Spleen (tissue), 11 donors: ENCODE data around the gene DPP3. TPM values are rescaled to one million over a fixed set of nuclear protein-coding genes. Genes with fewer than 3 reads are reported as not detected.
"Not testable (repeated sequence)": the region's sequence is repeated elsewhere in the genome, so short reads cannot be mapped to it uniquely, and the experiment has no call there.

Experiments used
- DNase-seq: peaks from one replicate; pipeline ENCODE4 v3.0.0-alpha.2; 2020
- H3K27ac ChIP-seq, 8 donors: fragments of 200-600 bp; sonication (generic) in 7 of 8; 1 replicate in 4 of 8; 2 replicates in 4 of 8; pipeline versions ENCODE4 v1.5.0 to v1.8.0; 2016 to 2021; ENCODE audit warnings: inconsistent platforms in 4 of 8, mild to moderate bottlenecking in 4 of 8, moderate library complexity in 1 of 8
- H3K27me3 ChIP-seq, 7 donors: fragments of 200-600 bp; sonication (generic) in 6 of 7; replicated peaks in 1 of 7; 1 replicate in 4 of 7; 2 replicates in 3 of 7; pipeline versions ENCODE4 v1.5.0 to v1.8.0; 2016 to 2021; ENCODE audit warnings: inconsistent platforms in 3 of 7, mild to moderate bottlenecking in 1 of 7
- H3K36me3 ChIP-seq, 6 donors: fragments of 200-600 bp; sonication (generic) in 5 of 6; 1 replicate in 4 of 6; 2 replicates in 2 of 6; pipeline versions ENCODE4 v1.5.0 to v1.8.0; 2016 to 2021; ENCODE audit warnings: inconsistent platforms in 2 of 6
- H3K4me1 ChIP-seq, 6 donors: fragments of 200-600 bp; sonication (generic) in 5 of 6; 1 replicate in 3 of 6; 2 replicates in 3 of 6; pipeline versions ENCODE4 v1.5.0 to v1.8.0; 2016 to 2021; ENCODE audit warnings: inconsistent platforms in 3 of 6
- H3K4me3 ChIP-seq, 8 donors: fragments of 200-600 bp; sonication (generic) in 7 of 8; 1 replicate in 4 of 8; 2 replicates in 4 of 8; pipeline versions ENCODE4 v1.5.0 to v1.8.0; 2016 to 2021; ENCODE audit warnings: inconsistent platforms in 4 of 8, mild to moderate bottlenecking in 4 of 8, moderate library complexity in 2 of 8
- H3K9me3 ChIP-seq, 8 donors: fragments of 200-600 bp; sonication (generic) in 7 of 8; 1 replicate in 4 of 8; 2 replicates in 4 of 8; pipeline versions ENCODE4 v1.5.0 to v1.8.0; 2016 to 2021; ENCODE audit warnings: inconsistent platforms in 4 of 8
- POLR2A ChIP-seq, 3 donors: fragments of 450-650 bp; IDR thresholded peaks; one replicate each; pipeline ENCODE4 v1.5.1; 2017; ENCODE audit warnings: antibody characterized with exemption in 3 of 3, mild to moderate bottlenecking in 1 of 3
- POLR2AphosphoS5 ChIP-seq, 3 donors: sonication (generic); formaldehyde crosslinking; IDR thresholded peaks; one replicate each; pipeline ENCODE4 v1.5.1; 2017; ENCODE audit warnings: antibody characterized with exemption in 3 of 3
- WGBS, 5 donors: extraction: QIAGEN DNeasy Blood & Tissue Kit in 3 of 5; methylation state at CpG; one replicate each; pipeline versions ENCODE4 v1.1.5 to v1.1.7; 2013 to 2018; 5-methylcytosine and 5-hydroxymethylcytosine counted together
- intact Hi-C: fragments of 100-400 bp; cut with DNase I; formaldehyde crosslinking; loops from one replicate; pipeline ENCODE4 v1.15.0; 2023; ENCODE audit warnings: low total_unique reads
- polyA plus RNA-seq, 3 donors: library from polyadenylated mRNA; stranded (reverse); fragments of 200-250 nt; gene quantifications; one replicate each; pipeline ENCODE4 v1.2.1, GENCODE V29; 2013
- total RNA-seq, 7 donors: library from RNA; depleted of rRNA in 3 of 7; stranded (reverse); fragments of >200 nt in 3 of 7; fragmentation: NEBNext Ultra II Directional in 4 of 7; extraction: Animal tissue kit (Norgen Biotek cat#: 25700) in 4 of 7; gene quantifications; one replicate each; pipeline versions ENCODE4 v1.1.0 to v1.2.1, GENCODE V29; 2016 to 2021
- TF ChIP-seq, protein P1 (sequence below), 11 experiments: fragments of 200-600 bp in 7 of 11; fragments of 450-650 bp in 4 of 11; sonication (generic) in 4 of 11; IDR thresholded peaks in 8 of 11; conservative IDR thresholded peaks in 3 of 11; 1 replicate in 7 of 11; 2 replicates in 4 of 11; pipeline versions ENCODE4 v1.4.0 to v1.8.0; 2016 to 2021; ENCODE audit warnings: antibody characterized with exemption in 11 of 11, inconsistent platforms in 4 of 11, mild to moderate bottlenecking in 1 of 11
- donor health status: healthy with polysubstance abuse.
- donor health status: DM: no; HTN: no; CAD: no; lungs with moderate emphysema.
- donor health status: DM: no; HTN: no; CAD: no.
- donor health status: Bipolar disorder and iron deficiency.
- donor health status: healthy.
- donor health status: DM: no; HTN: no; CAD: no.
- donor health status: DM: yes; HTN: yes; CAD: no.

DPP3 gene
- total and polyA plus RNA-seq, 10 donors, result 17.9 to 35.5 (median 23.7) TPM

GRCh38 chr11:66543263-66544107 lies 63.3 kb downstream of the DPP3 start:
- Histone ChIP-seq H3K4me3 (peak overlapping the region in 6 of 8 donors; percentile 2 to 88 (median 20)), H3K36me3 (peaks cover 0 to 50% (median 41%) of the 10 kb centered on the region in 6 donors), H3K27ac (peak overlapping the region; percentile 76 to 92 (median 86)), H3K4me1 (peaks cover 25 to 59% (median 44%) of the 10 kb centered on the region in 6 donors), H3K9me3 (no peaks in the 10 kb centered on the region), H3K27me3 (peaks cover 0 to 8% (median 0%) of the 10 kb centered on the region in 7 donors)
- peak; percentile 95 for DNase-seq
- 18 to 38% (median 26%) methylated on average over 19 to 26 of the region's 26 CpGs for WGBS, 5 donors
- intact Hi-C loops, result no loop called here
- peak; percentile 84 to 89 (median 85) for TF ChIP-seq POLR2AphosphoS5 (IDR thresholded peaks at IDR 0.05)
- no peak for TF ChIP-seq POLR2A (IDR thresholded peaks at IDR 0.05)
- TF ChIP-seq, protein P1, sequence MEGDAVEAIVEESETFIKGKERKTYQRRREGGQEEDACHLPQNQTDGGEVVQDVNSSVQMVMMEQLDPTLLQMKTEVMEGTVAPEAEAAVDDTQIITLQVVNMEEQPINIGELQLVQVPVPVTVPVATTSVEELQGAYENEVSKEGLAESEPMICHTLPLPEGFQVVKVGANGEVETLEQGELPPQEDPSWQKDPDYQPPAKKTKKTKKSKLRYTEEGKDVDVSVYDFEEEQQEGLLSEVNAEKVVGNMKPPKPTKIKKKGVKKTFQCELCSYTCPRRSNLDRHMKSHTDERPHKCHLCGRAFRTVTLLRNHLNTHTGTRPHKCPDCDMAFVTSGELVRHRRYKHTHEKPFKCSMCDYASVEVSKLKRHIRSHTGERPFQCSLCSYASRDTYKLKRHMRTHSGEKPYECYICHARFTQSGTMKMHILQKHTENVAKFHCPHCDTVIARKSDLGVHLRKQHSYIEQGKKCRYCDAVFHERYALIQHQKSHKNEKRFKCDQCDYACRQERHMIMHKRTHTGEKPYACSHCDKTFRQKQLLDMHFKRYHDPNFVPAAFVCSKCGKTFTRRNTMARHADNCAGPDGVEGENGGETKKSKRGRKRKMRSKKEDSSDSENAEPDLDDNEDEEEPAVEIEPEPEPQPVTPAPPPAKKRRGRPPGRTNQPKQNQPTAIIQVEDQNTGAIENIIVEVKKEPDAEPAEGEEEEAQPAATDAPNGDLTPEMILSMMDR (IDR thresholded peaks at IDR 0.05 in 8 of 11, conservative IDR thresholded peaks at IDR 0.05 in 3 of 11), result peak in 10 of 11 experiments; percentile 50 to 77 (median 69)

- Histone ChIP-seq H3K4me3 (peak overlapping the region; percentile 75 to 95 (median 87)), H3K36me3 (peaks cover 0 to 35% (median 26%) of the 10 kb centered on the region in 6 donors), H3K4me1 (peaks cover 25 to 59% (median 44%) of the 10 kb centered on the region in 6 donors), H3K27ac (peak overlapping the region in 7 of 8 donors; percentile 79 to 92 (median 87))
- H3K27me3 ChIP-seq, intact Hi-C loops, H3K9me3 ChIP-seq, DNase-seq: not testable (repeated sequence)
- 50 to 71% (median 60%) methylated on average over 14 of the region's 14 CpGs for WGBS, 5 donors
These were observed 64.7 kb downstream of the DPP3 start for GRCh38 chr11:66544952-66545351.

DNA sequence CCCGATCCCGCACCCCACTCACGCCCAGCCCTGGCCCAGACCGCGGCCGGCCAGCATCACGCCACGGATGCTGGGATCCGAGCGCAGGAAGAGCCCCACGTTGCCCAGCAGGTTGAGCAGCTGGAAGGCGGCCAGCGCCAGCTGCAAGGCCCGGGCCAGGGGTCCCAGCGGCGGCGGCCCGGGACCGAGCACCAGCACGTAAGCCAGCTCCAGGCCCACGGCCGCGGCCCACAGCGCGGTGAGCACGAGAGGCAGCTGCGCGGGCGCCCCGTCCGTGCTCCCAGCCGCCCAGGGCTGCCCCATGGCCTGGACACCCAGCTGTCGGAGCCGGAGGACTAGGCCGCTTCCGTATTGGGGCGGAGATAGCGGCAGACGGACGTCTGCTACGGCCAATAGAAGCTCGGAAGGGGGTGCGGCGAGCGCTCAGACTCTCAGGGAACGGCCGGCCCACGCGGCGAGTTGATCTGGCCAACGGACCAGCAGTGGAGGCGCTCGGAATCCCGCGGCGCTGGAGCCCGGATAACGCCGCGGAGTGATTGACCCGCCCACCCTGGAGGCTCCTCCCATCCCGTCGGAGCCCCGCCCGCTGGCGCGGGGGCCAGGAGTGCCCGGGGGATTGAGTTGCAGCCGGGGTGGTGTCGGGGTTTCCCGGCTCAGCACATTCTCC lies 65.6 kb downstream of the DPP3 start, which contains the start of gene ZDHHC24:
Gene ZDHHC24, minus strand, starts transcription at position 348 of the 667 bp plus-strand sequence. Its CDS starts 45 bp downstream, at position 303.
- H3K9me3 ChIP-seq, result no peaks in the 10 kb centered on the region
- intact Hi-C loops, result no loop called here
- peaks cover 0 to 27% (median 20%) of the 10 kb centered on the region in 6 donors for H3K36me3 ChIP-seq
- DNase-seq, result peak; percentile 98
- peak within 1 kb of the TSS; percentile 75 to 95 (median 87) for H3K4me3 ChIP-seq
- H3K4me1 ChIP-seq, result peaks cover 25 to 59% (median 44%) of the 10 kb centered on the region in 6 donors
- peaks cover 0 to 8% (median 0%) of the 10 kb centered on the region in 7 donors for H3K27me3 ChIP-seq
- H3K27ac ChIP-seq, result peak within 1 kb of the TSS; percentile 74 to 92 (median 86)
- TF ChIP-seq POLR2A (IDR thresholded peaks at IDR 0.05) (peak in 2 of 3 donors; percentile 12 to 78), POLR2AphosphoS5 (IDR thresholded peaks at IDR 0.05) (peak; percentile 92)
- TF ChIP-seq, protein P1 (IDR thresholded peaks at IDR 0.05 in 8 of 11, conservative IDR thresholded peaks at IDR 0.05 in 3 of 11), result peak in 3 of 11 experiments; percentile 29 to 38 (median 29)
- WGBS, 5 donors, result 0 to 2% (median 0%) methylated on average over 40 to 71 of the region's 71 CpGs

- Histone ChIP-seq H3K4me3 (peak within 1 kb of the TSS; percentile 75 to 95 (median 87)), H3K27ac (peak within 1 kb of the TSS; percentile 74 to 92 (median 86)), H3K4me1 (peaks cover 25 to 59% (median 44%) of the 10 kb centered on the region in 6 donors), H3K36me3 (peaks cover 0 to 20% (median 14%) of the 10 kb centered on the region in 6 donors), H3K9me3 (no peaks in the 10 kb centered on the region), H3K27me3 (peaks cover 0 to 8% (median 0%) of the 10 kb centered on the region in 7 donors)
- TF ChIP-seq, protein P1 (IDR thresholded peaks at IDR 0.05 in 8 of 11, conservative IDR thresholded peaks at IDR 0.05 in 3 of 11), result no peak
- TF ChIP-seq POLR2AphosphoS5 (IDR thresholded peaks at IDR 0.05), result no peak
- no peak for TF ChIP-seq POLR2A (IDR thresholded peaks at IDR 0.05)
- DNase-seq, result peak; percentile 81
- intact Hi-C loops, result no loop called here
- 4 to 9% (median 8%) methylated on average over 33 to 37 of the region's 37 CpGs for WGBS, 5 donors
These were observed 66.2 kb downstream of the DPP3 start, which contains the start of gene ACTN3 for GRCh38 chr11:66546368-66546965. TSS of gene ACTN3 (plus strand) at chr11:66546903. CDS start at chr11:66546938, 35 bp downstream.
